Measurements from ENCODE around the gene AP4E1. TPM values are rescaled to one million over a fixed set of nuclear protein-coding genes. Genes with fewer than 3 reads are reported as not detected.

The AP4E1 gene
- total RNA-seq, 1 donor from 2014 or later: 16.5 TPM

DNA sequence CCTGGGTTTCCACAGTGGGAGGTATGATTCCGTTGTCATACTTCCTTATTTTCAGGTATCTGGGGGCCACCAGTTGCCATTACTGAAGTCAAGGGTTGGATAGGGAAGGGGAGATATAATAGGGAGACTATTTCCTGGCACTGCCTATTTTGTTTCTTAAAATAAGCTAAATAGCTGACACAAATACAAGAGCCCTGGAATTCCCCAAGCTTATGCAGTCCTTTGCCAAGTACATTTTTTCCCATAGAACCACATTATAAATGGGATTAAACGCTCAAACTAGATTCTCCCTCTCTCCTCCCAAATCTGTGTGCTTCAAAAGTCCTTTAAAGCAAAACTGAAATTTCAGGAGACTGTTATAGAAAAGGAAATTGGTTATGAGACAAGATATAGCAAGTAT lies 68.7 kb downstream of the AP4E1 start:
- intact Hi-C loops (cut with micrococcal nuclease): no loop called here
- no peak for DNase-seq
- Mint-ChIP-seq H3K4me3 (no peak overlapping the region), H3K27ac (no peak overlapping the region), H3K36me3 (ENCODE audit: low read depth) (peaks cover 47% of the 10 kb centered on the region), H3K4me1 (peaks cover 5% of the 10 kb centered on the region), H3K9me3 (peaks cover 11% of the 10 kb centered on the region), H3K27me3 (no peaks in the 10 kb centered on the region)

DNA sequence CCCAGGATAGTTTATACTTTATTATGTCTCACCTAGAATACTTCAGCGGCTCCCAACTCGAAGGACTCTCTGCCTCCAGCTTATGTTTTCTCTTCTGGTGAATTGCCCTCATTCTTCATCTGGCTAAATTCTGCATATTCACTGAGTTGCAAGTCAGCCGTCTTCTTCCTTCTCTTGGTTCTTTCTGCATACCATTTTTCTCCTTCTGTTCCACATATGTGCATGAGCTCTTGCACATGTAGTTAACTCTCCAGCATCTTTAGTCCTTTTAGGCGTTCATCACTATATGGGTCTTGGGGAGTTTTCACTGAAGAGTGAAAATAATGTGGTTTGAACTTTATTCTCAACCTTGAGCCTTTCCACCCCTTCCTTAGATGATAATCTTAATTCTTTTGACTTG lies 70.1 kb downstream of the AP4E1 start:
- no peak overlapping the region for H3K4me3 Mint-ChIP-seq
- H3K4me1 Mint-ChIP-seq: peaks cover 5% of the 10 kb centered on the region
- peaks cover 44% of the 10 kb centered on the region for H3K36me3 Mint-ChIP-seq (ENCODE audit: low read depth)
- H3K27me3 Mint-ChIP-seq: no peaks in the 10 kb centered on the region
- peaks cover 14% of the 10 kb centered on the region for H3K9me3 Mint-ChIP-seq
- intact Hi-C loops (cut with micrococcal nuclease): no loop called here
- no peak overlapping the region for H3K27ac Mint-ChIP-seq
- no peak for DNase-seq

DNA sequence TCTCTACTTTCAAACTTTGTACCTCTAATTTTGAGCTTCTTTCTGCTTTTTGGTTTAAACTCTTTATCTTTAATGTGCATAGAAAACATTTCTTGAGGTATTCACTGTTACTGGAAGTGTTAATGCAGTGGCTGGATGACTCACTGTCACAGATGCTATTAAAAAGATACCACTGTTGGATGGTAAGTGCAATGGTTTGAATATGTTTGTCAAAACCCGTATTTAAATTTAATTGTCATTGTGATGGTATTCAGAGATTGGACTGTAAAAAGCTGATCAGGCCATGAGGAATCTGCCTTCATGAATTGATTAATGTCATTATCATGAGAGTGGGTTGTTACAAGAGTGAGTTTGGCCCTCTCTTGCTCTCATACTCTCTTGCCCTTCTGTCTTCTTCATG lies 70.6 kb downstream of the AP4E1 start:
- Mint-ChIP-seq H3K36me3 (ENCODE audit: low read depth) (peaks cover 47% of the 10 kb centered on the region), H3K4me3 (no peak overlapping the region), H3K27me3 (no peaks in the 10 kb centered on the region), H3K4me1 (peaks cover 5% of the 10 kb centered on the region), H3K27ac (no peak overlapping the region), H3K9me3 (peaks cover 13% of the 10 kb centered on the region)
- no peak for DNase-seq
- intact Hi-C loops (cut with micrococcal nuclease): no loop called here

DNA sequence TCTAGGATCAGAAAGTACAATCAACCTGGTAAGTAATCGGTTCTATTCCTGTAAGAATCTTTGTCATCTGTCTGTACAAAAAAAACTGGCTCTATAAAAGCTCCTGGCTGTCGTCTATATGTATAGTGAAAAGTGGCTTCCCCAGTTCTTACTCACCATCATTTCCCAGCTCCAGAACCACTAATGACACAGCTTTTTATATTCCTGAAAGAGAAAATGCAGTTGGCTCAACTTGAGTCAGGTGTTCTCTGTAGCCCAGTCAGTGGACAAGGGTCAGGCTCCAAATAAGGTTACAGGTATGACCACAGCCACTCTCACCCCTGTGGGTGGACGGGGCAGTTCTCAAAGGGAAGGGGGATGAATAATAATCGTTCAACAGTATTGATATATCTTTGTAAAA lies 85.1 kb downstream of the AP4E1 start:
- intact Hi-C loops (cut with micrococcal nuclease): no loop called here
- H3K4me3 Mint-ChIP-seq: no peak overlapping the region
- no peaks in the 10 kb centered on the region for H3K9me3 Mint-ChIP-seq

DNA sequence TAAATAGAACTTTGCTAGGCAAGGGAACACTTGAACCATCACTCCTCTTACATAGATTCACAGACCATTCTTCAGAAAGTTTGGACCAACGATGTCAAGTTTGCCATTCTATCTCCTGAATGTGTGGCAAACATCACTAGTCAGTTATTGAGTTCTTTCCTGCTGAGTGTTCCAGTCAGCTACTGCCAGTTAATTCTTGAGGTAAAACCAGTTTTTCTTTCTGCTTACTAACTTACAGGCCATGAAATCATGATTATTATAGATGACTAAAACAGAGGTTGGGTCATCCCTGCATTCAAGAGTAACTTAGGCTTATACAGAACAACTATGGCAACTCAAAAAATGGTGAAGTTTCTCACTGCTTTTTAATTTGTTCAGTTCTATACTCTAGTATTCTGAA lies 88.2 kb downstream of the AP4E1 start:
- Mint-ChIP-seq H3K27ac (no peak overlapping the region), H3K27me3 (no peaks in the 10 kb centered on the region), H3K4me1 (no peaks in the 10 kb centered on the region), H3K4me3 (no peak overlapping the region), H3K9me3 (no peaks in the 10 kb centered on the region), H3K36me3 (ENCODE audit: low read depth) (peaks cover 34% of the 10 kb centered on the region)
- DNase-seq: no peak
- intact Hi-C loops (cut with micrococcal nuclease): no loop called here

More for the DNA sequence above, 85.1 kb downstream of the AP4E1 start:
- H3K36me3 Mint-ChIP-seq (ENCODE audit: low read depth): peaks cover 27% of the 10 kb centered on the region
- H3K27ac Mint-ChIP-seq: no peak overlapping the region
- DNase-seq: no peak
- no peaks in the 10 kb centered on the region for H3K27me3 Mint-ChIP-seq
- no peaks in the 10 kb centered on the region for H3K4me1 Mint-ChIP-seq

DNA sequence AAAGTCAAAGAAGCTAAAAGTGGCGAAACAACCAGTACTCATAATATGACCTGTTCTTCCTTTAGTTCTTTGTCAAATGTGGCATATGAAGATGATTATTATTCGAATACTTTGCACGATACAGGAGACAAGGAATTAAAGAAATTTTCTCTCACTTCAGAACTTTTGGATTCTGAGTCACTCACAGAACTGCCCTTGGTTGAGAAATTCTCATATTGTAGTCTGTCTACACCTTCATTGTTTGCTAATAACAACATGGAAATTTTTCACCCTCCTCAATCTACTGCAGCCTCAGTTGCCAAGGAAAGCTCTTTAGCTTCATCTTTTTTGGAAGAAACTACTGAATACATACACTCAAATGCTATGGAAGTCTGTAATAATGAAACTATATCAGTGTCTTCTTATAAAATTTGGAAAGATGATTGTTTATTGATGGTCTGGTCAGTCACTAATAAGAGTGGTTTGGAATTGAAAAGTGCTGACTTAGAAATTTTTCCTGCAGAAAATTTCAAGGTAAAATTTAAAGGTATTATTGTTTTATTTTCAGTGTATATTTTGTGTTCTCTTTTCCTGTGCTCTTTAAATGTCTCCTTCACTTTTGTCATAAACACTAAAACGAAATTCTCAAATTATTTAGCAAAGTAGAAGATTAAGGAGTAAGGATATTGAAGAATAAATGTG lies 89.0 kb downstream of the AP4E1 start:
- Mint-ChIP-seq H3K4me3 (no peak overlapping the region), H3K27ac (no peak overlapping the region)
- intact Hi-C loops (cut with micrococcal nuclease): no loop called here

DNA sequence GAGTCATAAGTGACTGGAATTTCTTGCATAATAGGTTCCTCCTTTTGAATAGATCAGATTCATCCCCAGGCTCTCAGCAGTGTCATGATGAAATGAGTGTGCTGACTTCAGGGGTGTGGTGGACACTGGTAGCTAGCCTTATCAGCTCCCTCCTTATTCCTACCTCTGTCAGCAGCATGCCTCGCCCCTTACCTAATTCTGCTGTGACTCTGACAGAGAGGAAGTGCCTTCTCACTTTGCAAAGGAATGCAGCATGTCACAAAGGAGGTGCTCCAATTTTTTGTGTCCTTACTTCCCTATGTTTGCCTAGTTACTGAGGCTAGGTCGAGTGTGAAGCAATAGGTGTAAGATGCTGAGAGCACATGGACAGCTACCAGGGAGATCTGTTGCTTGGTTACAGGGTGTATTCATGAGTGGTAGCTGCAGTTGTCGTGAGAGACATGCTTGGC lies 95.6 kb downstream of the AP4E1 start:
- H3K4me1 Mint-ChIP-seq: peaks cover 4% of the 10 kb centered on the region
- intact Hi-C loops (cut with micrococcal nuclease): no loop called here
- H3K27me3 Mint-ChIP-seq: no peaks in the 10 kb centered on the region
- no peak for DNase-seq
- H3K36me3 Mint-ChIP-seq (ENCODE audit: low read depth): peaks cover 35% of the 10 kb centered on the region
- H3K9me3 Mint-ChIP-seq: peaks cover 15% of the 10 kb centered on the region
- no peak overlapping the region for H3K27ac Mint-ChIP-seq
- no peak overlapping the region for H3K4me3 Mint-ChIP-seq

More for the DNA sequence above, 89.0 kb downstream of the AP4E1 start:
- Mint-ChIP-seq H3K36me3 (ENCODE audit: low read depth) (peaks cover 40% of the 10 kb centered on the region), H3K9me3 (no peaks in the 10 kb centered on the region), H3K27me3 (no peaks in the 10 kb centered on the region), H3K4me1 (no peaks in the 10 kb centered on the region)
- no peak for DNase-seq

DNA sequence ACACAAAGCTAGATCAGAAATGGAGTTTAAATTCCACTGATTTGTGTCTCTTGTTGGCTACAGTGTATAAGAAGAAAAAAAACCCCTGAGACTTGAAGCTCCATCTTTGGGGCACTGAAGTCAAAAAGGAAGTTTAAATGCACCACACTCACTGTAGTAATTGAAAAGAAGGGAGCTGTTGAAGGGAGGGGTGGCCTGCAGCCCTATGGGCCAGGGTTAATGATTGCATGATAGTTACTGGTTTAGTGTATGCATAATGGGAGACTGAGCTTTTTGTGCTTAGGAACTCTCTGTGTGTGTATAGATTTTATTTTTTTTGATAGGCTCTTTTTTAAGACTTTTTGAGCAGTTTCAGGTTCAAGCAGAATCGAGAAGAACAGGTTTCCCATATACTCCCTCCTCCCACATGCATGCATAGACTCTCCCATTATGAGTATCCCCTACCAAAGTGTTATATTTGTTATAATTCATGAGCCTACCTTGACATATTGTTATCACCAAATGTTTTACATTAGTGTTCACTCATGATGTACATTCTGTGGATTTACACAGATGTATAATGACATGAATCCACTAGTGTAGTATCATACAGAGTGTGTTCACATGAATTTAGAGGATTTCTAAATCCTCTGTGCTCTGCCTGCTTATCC lies 98.0 kb downstream of the AP4E1 start:
- H3K27ac Mint-ChIP-seq: no peak overlapping the region
- DNase-seq: no peak
- H3K27me3 Mint-ChIP-seq: no peaks in the 10 kb centered on the region
- H3K36me3 Mint-ChIP-seq (ENCODE audit: low read depth): peaks cover 31% of the 10 kb centered on the region
- H3K9me3 Mint-ChIP-seq: peaks cover 15% of the 10 kb centered on the region
- H3K4me3 Mint-ChIP-seq: no peak overlapping the region
- peaks cover 4% of the 10 kb centered on the region for H3K4me1 Mint-ChIP-seq
- intact Hi-C loops (cut with micrococcal nuclease): no loop called here

DNA sequence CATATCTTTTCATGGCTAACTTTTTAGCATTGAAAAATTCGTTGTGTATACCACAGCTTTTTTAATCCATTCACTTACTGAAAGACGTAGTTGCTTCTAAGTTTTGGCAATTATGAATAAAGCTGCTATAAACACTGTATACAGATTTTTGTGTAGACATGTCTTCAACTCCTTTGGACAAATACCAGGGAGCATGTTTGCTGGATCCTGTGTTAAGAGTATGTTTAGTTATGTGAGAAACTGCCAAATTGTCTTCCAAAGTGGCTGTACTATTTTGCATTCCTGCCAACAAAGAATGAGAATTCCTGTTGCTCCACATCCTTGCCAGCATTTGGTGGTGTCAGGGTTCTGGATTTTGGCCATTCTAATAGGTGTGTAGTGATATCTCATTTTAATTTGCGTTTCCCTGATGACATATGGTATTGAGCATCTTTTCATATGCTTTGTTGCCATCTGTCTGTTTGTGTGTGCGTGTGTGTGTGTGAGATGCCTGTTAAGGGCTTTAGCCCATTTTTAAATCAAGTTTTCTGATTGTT lies 98.7 kb downstream of the AP4E1 start:
- Mint-ChIP-seq H3K36me3 (ENCODE audit: low read depth) (peaks cover 27% of the 10 kb centered on the region), H3K9me3 (peaks cover 15% of the 10 kb centered on the region), H3K27ac (no peak overlapping the region), H3K4me1 (peaks cover 4% of the 10 kb centered on the region), H3K27me3 (no peaks in the 10 kb centered on the region), H3K4me3 (no peak overlapping the region)
- DNase-seq: no peak
- intact Hi-C loops (cut with micrococcal nuclease): no loop called here

DNA sequence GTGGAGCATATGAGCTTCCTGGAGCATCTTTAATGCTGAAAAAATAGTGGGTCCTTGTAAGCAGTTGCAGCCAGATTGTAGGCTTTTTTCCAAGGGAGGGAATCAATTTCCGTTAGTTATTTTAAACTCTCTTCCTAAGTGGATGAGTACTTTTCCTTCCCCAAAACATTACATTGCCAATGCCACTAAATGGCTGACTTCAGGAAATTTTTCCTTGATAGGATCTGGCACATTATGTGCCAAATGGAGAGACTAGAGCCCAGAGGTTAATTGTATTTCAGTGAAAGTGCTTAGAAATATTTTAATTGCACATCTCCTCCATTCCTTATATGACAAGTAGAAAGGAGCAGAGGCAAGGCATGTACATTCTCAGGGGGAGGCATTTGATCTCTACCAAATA lies 102.7 kb downstream of the AP4E1 start:
- intact Hi-C loops (cut with micrococcal nuclease): no loop called here
- Mint-ChIP-seq H3K27me3 (no peaks in the 10 kb centered on the region), H3K9me3 (peaks cover 15% of the 10 kb centered on the region), H3K36me3 (ENCODE audit: low read depth) (peaks cover 19% of the 10 kb centered on the region), H3K4me1 (peaks cover 4% of the 10 kb centered on the region), H3K4me3 (no peak overlapping the region), H3K27ac (no peak overlapping the region)
- DNase-seq: no peak

DNA sequence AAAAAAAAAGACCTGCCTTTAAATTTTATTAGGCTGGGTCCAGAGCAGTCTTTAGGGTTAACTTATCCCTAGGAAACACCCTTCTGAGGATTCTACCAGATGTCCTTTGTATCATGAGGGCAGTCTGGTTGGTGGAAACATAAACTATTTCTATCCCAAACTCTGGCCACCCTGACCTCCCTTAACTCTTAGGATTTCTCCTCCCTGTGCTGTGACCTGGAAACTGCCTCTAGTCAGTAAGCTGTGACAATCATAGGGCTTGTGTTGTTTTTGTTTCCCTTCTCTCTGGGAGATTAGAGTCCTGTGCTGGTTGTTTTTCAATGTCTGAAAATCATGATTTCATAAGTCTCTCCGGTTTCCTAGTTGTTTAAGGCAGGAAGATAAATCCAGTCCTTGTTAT lies 108.1 kb downstream of the AP4E1 start:
- H3K36me3 Mint-ChIP-seq (ENCODE audit: low read depth): no peaks in the 10 kb centered on the region
- peaks cover 2% of the 10 kb centered on the region for H3K27me3 Mint-ChIP-seq
- intact Hi-C loops (cut with micrococcal nuclease): no loop called here
- no peak overlapping the region for H3K4me3 Mint-ChIP-seq
- no peak for DNase-seq
- H3K4me1 Mint-ChIP-seq: no peaks in the 10 kb centered on the region
- peaks cover 3% of the 10 kb centered on the region for H3K9me3 Mint-ChIP-seq
- H3K27ac Mint-ChIP-seq: no peak overlapping the region

DNA sequence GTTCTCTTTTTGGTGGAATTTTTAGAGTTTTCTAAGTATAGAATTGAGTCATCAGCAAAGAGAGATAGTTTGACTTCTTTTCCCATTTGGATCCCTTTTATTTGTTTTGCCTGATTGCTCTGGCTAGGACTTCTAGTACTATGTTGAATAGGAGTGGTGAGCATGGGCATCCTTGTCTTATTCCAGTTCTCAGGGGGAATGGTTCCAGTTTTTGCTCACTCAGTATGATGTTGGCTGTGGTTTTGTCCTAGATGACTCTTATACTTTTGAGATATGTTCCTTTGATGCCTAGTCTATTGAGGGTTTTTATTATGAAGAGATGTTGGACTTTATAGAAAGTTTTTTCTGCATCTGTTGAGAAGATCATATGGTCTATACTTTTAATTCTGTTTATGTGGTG lies 113.7 kb downstream of the AP4E1 start:
- Mint-ChIP-seq H3K4me3 (no peak overlapping the region), H3K36me3 (ENCODE audit: low read depth) (no peaks in the 10 kb centered on the region), H3K27ac (no peak overlapping the region), H3K9me3 (peaks cover 3% of the 10 kb centered on the region), H3K4me1 (no peaks in the 10 kb centered on the region), H3K27me3 (peaks cover 2% of the 10 kb centered on the region)
- intact Hi-C loops (cut with micrococcal nuclease): no loop called here
- DNase-seq: no peak

DNA sequence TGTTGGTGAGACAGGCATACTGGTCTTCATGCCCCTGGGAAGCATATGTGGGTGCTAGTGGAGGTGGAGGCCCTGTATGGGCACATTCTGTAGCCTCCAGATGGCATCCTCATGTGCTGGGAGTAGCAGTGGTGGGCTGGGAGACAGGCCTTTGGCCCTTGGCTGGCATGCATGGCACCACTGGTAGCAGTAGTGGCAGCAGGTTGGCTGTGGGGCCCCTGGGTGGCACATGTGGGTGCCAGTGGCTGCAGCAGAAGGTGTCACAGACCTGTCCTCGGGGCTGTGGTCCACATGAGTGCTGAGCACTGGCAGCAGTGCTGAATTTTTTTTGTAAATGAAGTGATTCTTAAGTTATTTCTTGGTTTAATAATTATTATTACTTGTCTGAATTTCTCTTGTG lies 115.0 kb downstream of the AP4E1 start:
- no peak overlapping the region for H3K4me3 Mint-ChIP-seq
- H3K36me3 Mint-ChIP-seq (ENCODE audit: low read depth): no peaks in the 10 kb centered on the region
- H3K9me3 Mint-ChIP-seq: peaks cover 3% of the 10 kb centered on the region
- H3K27ac Mint-ChIP-seq: no peak overlapping the region
- peaks cover 2% of the 10 kb centered on the region for H3K27me3 Mint-ChIP-seq
- intact Hi-C loops (cut with micrococcal nuclease): no loop called here
- no peaks in the 10 kb centered on the region for H3K4me1 Mint-ChIP-seq
- no peak for DNase-seq

DNA sequence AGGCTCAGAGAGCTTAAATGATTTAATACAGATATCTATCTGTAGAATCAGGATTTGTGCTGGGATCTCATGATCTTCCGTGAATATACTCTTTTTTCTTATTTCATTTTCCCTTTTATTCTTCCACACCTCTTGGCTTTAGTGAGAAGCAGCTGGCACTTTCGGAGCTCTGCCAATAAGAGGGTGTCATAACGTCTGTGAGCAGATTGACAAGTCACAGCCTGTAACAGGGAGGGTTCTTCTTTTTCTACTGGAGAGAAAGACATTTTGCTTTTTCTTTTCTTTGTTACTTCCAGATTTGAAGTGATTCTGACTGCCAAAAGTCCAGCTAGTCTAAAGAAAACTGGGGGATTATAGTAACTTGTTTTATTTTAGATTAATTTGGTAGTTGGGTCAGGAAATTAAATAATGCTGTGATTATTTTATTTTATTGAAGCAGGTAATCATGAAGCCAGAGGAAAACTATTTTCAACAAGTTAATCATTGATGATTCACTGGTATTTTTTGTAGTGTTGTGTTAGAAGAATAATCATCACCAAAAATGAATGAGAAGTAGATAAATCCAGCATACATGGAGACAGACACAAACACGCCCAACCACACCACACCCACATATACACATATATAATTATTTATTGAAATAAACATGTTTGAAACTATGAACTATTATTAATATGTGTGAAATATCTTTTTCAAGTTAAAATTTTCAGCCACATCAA lies 116.4 kb downstream of the AP4E1 start:
- no peak overlapping the region for H3K4me3 Mint-ChIP-seq
- intact Hi-C loops (cut with micrococcal nuclease): no loop called here
- no peaks in the 10 kb centered on the region for H3K4me1 Mint-ChIP-seq

More for the DNA sequence above, 116.4 kb downstream of the AP4E1 start:
- H3K36me3 Mint-ChIP-seq (ENCODE audit: low read depth): no peaks in the 10 kb centered on the region
- DNase-seq: no peak
- H3K27ac Mint-ChIP-seq: no peak overlapping the region
- H3K9me3 Mint-ChIP-seq: peaks cover 2% of the 10 kb centered on the region
- H3K27me3 Mint-ChIP-seq: peaks cover 3% of the 10 kb centered on the region
